Keratinocyte (primary cell): Measurements from ENCODE around the gene GSK3A. TPM values are rescaled to one million over a fixed set of nuclear protein-coding genes. Genes with fewer than 3 reads are reported as not detected.

Source experiments
- DNase-seq: peaks from one replicate; pipeline ENCODE4 v3.0.0-alpha.2; 2011; ENCODE audit warnings: low read depth, missing footprints, low spot score
- FAIRE-seq: peaks from 2 replicates; lab custom pipeline; 2011; peaks lifted over from hg19 to GRCh38; lab: Jason Lieb, UNC
- H2AFZ ChIP-seq: 2 replicates; pipeline ENCODE4 v1.6.0; 2012; ENCODE audit warnings: low read length, control low read depth, inconsistent platforms; ENCODE audit not compliant: control insufficient read depth
- H3K27ac ChIP-seq: 2 replicates; pipeline ENCODE4 v1.5.1; 2011; ENCODE audit warnings: low read length; ENCODE audit not compliant: control insufficient read depth, insufficient read depth
- H3K27me3 ChIP-seq: 3 replicates; pipeline ENCODE4 v1.6.0; 2011; ENCODE audit warnings: low read length; ENCODE audit not compliant: control insufficient read depth, insufficient read depth; ENCODE audit errors: extremely low read depth
- H3K36me3 ChIP-seq, 2 experiments: 2 replicates in 1 of 2; 3 replicates in 1 of 2; pipeline ENCODE4 v1.5.1; 2011; ENCODE audit warnings: low read length in 2 of 2, mild to moderate bottlenecking in 1 of 2; ENCODE audit not compliant: control insufficient read depth in 2 of 2, insufficient read depth in 2 of 2; ENCODE audit errors: extremely low read depth in 1 of 2
- H3K4me1 ChIP-seq: 3 replicates; pipeline ENCODE4 v1.5.1; 2011; ENCODE audit warnings: low read length; ENCODE audit not compliant: control insufficient read depth, insufficient read depth; ENCODE audit errors: extremely low read depth
- H3K4me2 ChIP-seq: 3 replicates; pipeline ENCODE4 v1.6.0; 2011; ENCODE audit warnings: low read depth, low read length; ENCODE audit not compliant: control insufficient read depth, insufficient read depth; ENCODE audit errors: extremely low read depth
- H3K4me3 ChIP-seq, 3 experiments: fragments of 200-600 bp in 1 of 3; sonication (generic) in 1 of 3; 2 replicates in 2 of 3; 3 replicates in 1 of 3; pipeline ENCODE4 v1.5.1; 2011 to 2016; ENCODE audit warnings: low read length in 3 of 3, mild to moderate bottlenecking in 3 of 3, control low read depth in 2 of 3, inconsistent platforms in 1 of 3, low read depth in 1 of 3, mixed read lengths in 1 of 3, mixed run types in 1 of 3, moderate library complexity in 1 of 3; ENCODE audit not compliant: control insufficient read depth in 2 of 3, insufficient read depth in 2 of 3; ENCODE audit errors: extremely low read depth in 1 of 3
- H3K79me2 ChIP-seq: 2 replicates; pipeline ENCODE4 v1.6.0; 2012; ENCODE audit warnings: low read length; ENCODE audit not compliant: control insufficient read depth, insufficient read depth
- H3K9ac ChIP-seq: 3 replicates; pipeline ENCODE4 v1.6.0; 2011; ENCODE audit warnings: low read length; ENCODE audit not compliant: control insufficient read depth, insufficient read depth; ENCODE audit errors: extremely low read depth
- H3K9me1 ChIP-seq: 3 replicates; pipeline ENCODE4 v1.6.0; 2011; ENCODE audit warnings: low read length; ENCODE audit not compliant: control insufficient read depth, insufficient read depth; ENCODE audit errors: extremely low read depth
- H3K9me3 ChIP-seq: 2 replicates; pipeline ENCODE4 v1.5.1; 2012; ENCODE audit warnings: low read depth, low read length; ENCODE audit not compliant: control insufficient read depth
- H4K20me1 ChIP-seq: 3 replicates; pipeline ENCODE4 v1.6.0; 2011; ENCODE audit warnings: low read length; ENCODE audit not compliant: control insufficient read depth, insufficient read depth; ENCODE audit errors: extremely low read depth
- CTCF ChIP-seq, 3 experiments: IDR thresholded peaks in 1 of 3; conservative IDR thresholded peaks in 1 of 3; optimal IDR thresholded peaks in 1 of 3; 2 replicates in 2 of 3; 3 replicates in 1 of 3; pipeline versions ENCODE3 to v1.5.1; 2011; ENCODE audit warnings: low read length in 3 of 3, mild to moderate bottlenecking in 3 of 3, moderate library complexity in 2 of 3, control low read depth in 1 of 3, inconsistent platforms in 1 of 3; ENCODE audit not compliant: insufficient read depth in 2 of 3; ENCODE audit errors: extremely low read depth in 1 of 3
- EZH2 ChIP-seq: IDR thresholded peaks from one replicate; pipeline ENCODE4 v1.6.1; 2012; ENCODE audit warnings: inconsistent platforms, mild to moderate bottlenecking, low read length, moderate library complexity
- dilution Hi-C: fragments of 300-500 bp; cut with MboI; formaldehyde crosslinking; loops from one replicate; pipeline ENCODE4 v1.7.0; 2020; ENCODE audit warnings: low sequenced_read_pairs; ENCODE audit not compliant: extremely low pct_ligation_motif_present
- polyA plus RNA-seq, 5 experiments: library from polyadenylated mRNA; depleted of rRNA in 3 of 5; stranded (reverse) in 3 of 5; stranded (forward) in 1 of 5; unstranded in 1 of 5; fragments of >200 nt; gene quantifications; 1 replicate in 1 of 5; 2 replicates in 3 of 5; 3 replicates in 1 of 5; pipeline versions ENCODE4 v1.2.1 to v1.2.3, GENCODE V29; 2011 to 2012; ENCODE audit warnings: missing spikeins in 2 of 5, low read depth in 1 of 5, low replicate concordance in 1 of 5

GSK3A gene
- polyA plus RNA-seq, 1 donor (not counting 4 experiments of a cell fraction or from before 2014, with no cell fraction given): 36.9 TPM

GRCh38 chr19:42255766-42256745 is 13.7 kb upstream of the GSK3A start:
- no peak for TF ChIP-seq CTCF (optimal IDR thresholded peaks at IDR 0.05 in 1 of 3, IDR thresholded peaks at IDR 0.05 in 1 of 3, conservative IDR thresholded peaks at IDR 0.05 in 1 of 3; ENCODE audit: extremely low read depth in 1 of 3, insufficient read depth in 2 of 3, low read length in 3 of 3)
- no peak for TF ChIP-seq EZH2
- Histone ChIP-seq H3K4me2 (peak overlapping the region; percentile 92), H3K9ac (peak overlapping the region; percentile 80), H3K4me3 (peak overlapping the region; percentile 71 to 75 (median 73)), H3K9me3 (no peaks in the 10 kb centered on the region), H3K4me1 (peaks cover 20% of the 10 kb centered on the region), H3K79me2 (peaks cover 32% of the 10 kb centered on the region), H3K36me3 (peaks cover 0 to 2% of the 10 kb centered on the region in 2 experiments), H3K27ac (peak overlapping the region; percentile 62), H2AFZ (peak overlapping the region; percentile 70), H4K20me1 (peaks cover 7% of the 10 kb centered on the region), H3K27me3 (no peaks in the 10 kb centered on the region), H3K9me1 (no peaks in the 10 kb centered on the region)
- dilution Hi-C loops: no loop called here
- FAIRE-seq (no peak), DNase-seq (no peak)

- TF ChIP-seq EZH2 (no peak), CTCF (optimal IDR thresholded peaks at IDR 0.05 in 1 of 3, IDR thresholded peaks at IDR 0.05 in 1 of 3, conservative IDR thresholded peaks at IDR 0.05 in 1 of 3; ENCODE audit: extremely low read depth in 1 of 3, insufficient read depth in 2 of 3, low read length in 3 of 3) (no peak)
- no peak for FAIRE-seq
- H3K4me1 ChIP-seq: peaks cover 29% of the 10 kb centered on the region
These were observed 12.7 kb upstream of the GSK3A start, which contains the start of gene ERF for GRCh38 chr19:42254850-42255765. ERF (minus strand) TSS chr19:42255128; CDS start chr19:42254999, 129 bp downstream.

More at GRCh38 chr19:42254850-42255765, 12.7 kb upstream of the GSK3A start, which contains the start of gene ERF:
- Histone ChIP-seq H3K4me3 (peak within 1 kb of the TSS; percentile 71 to 92 (median 77)), H3K9me3 (no peaks in the 10 kb centered on the region), H3K4me2 (peak within 1 kb of the TSS; percentile 92), H3K9me1 (no peaks in the 10 kb centered on the region), H3K79me2 (peaks cover 41% of the 10 kb centered on the region), H2AFZ (peak within 1 kb of the TSS; percentile 70), H3K9ac (peak within 1 kb of the TSS; percentile 95), H3K27ac (peak within 1 kb of the TSS; percentile 89), H3K27me3 (no peaks in the 10 kb centered on the region), H3K36me3 (peaks cover 4 to 5% of the 10 kb centered on the region in 2 experiments), H4K20me1 (peaks cover 12% of the 10 kb centered on the region)
- no peak for DNase-seq
- dilution Hi-C loops: no loop called here
